RKO (cell line): ENCODE data around the gene RCBTB2.
"Not testable (repeated sequence)": the region's sequence is repeated elsewhere in the genome, so short reads cannot be mapped to it uniquely, and the experiment has no call there.

Experiments
- DNase-seq: peaks from one replicate; pipeline ENCODE4 v3.0.0-alpha.2; 2016; ENCODE audit warnings: low spot score

Gene RCBTB2

GRCh38 chr13:48532506-48533499 is at the start of gene RCBTB2:
Gene RCBTB2 (minus strand): TSS chr13:48533080. CDS start chr13:48521939, 11,141 bp downstream.
- DNase-seq = peak; percentile 97

DNA sequence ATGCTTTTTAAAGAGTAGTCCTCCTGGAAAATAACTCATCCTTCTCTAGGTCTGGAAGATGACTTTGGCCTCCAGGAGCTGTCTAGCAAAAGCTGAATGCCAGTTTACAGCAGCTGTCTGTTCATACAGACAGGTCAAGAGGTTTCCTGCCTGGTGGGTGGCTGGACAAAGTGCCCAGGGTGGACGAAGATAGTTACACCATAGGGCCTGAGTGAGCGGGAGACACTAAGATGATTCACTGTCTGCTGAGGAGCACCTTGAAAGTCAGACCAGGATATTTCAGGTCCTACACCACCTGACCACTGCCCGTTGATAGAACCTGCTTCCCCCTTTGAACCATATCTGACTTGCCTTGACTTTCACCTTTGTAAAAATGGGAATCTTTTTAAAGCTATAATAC is 49.2 kb upstream of the RCBTB2 start:
- DNase-seq = no peak

GRCh38 chr13:48580896-48581295 is 48.0 kb upstream of the RCBTB2 start:
- no peak for DNase-seq

DNA sequence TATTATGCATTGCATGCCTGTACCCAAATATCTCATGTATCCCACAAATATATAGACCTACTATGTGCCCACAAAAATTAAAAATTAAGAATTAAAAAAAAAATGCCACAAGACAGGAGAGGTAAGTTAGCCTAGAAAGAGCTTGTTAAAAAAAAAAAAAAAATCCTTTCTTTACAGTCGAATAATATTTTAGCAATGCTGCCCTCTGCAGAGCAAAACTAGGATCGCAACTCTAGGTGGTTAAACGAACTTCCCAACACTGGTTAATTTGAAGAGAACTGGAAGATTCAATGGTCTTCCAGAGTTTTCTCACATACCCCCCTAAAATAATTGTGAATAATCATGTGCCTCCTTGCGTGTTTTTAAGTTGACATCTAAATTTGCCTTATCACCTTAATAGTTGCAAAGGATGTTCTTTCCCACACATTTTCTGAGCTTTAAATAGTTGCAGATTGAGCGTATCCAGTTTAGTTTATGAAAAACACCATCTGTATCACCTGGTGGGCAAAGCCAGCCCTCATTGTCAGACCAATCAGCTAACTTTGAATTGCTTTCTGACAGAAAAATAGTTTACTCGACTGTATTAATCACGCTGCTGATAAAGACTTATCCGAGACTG is 47.4 kb upstream of the RCBTB2 start:
- peak; percentile 64 for DNase-seq

- DNase-seq = not testable (repeated sequence)
These were observed 47.0 kb upstream of the RCBTB2 start for GRCh38 chr13:48579919-48580180.

DNA sequence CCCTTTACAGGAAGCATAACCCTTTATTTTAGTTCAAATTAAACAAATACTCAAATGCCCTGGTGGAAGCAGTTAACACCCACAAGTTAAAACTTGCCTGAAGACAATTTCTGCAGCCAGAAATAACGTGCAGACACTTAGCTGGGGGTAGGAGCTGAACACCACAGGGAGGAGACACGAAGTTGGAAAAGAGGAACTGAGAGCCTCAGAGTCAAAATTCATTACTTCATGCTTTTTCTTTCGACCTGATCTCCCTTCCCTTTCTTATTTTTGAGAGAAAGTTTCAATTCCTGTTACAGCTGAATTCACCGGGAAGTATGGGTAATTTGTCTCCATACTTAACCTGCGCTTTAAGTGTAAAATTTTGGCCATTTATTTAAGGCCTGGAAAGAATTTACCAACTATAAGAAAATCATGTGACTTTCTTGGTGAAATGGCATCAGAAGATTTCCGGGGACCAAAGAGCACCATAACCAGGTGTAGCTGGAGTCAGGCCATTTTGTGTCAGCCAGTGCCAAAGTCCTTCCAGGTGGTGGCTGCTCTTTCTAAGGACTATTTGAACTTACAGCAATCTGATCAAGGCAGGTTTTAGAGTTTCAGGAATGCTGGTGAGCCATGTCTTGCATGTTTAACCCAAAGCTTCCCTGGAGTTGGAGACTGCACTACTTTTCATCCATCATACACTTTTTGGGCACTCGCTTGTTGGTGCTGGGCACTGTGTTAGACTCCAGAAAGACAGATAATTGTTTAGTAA is 46.5 kb upstream of the RCBTB2 start:
- no peak for DNase-seq

DNA sequence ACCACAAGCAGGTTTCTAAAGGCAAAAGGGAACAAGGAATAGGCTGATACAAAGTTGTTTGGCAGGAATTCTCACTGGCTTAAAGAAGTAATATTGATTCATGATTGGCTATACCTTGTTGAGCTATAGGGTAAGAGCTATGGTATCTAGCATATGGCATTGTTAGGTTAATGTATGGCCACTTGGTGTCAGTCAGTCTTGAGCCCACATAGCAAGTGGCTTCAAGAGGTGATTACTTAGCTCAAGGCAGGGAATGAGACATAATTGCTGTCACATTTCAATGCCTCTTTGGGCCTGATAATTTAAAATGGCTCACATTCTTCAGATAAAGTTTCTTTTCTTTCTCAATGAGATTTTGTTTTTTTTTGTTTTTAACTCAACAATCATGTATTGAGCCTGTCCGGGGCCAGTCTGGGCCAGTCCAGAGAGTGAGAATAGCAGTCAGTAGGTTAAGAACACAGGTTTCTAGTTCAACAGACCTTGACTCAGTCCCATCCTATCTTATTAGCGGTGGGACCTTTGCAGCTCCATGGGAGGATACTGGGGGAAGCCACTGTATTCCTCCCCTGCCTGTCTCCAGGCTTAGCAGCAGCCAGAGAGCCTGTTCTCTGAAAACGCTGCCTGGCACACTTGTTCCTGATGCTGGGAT is 45.8 kb upstream of the RCBTB2 start:
- DNase-seq = no peak

DNA sequence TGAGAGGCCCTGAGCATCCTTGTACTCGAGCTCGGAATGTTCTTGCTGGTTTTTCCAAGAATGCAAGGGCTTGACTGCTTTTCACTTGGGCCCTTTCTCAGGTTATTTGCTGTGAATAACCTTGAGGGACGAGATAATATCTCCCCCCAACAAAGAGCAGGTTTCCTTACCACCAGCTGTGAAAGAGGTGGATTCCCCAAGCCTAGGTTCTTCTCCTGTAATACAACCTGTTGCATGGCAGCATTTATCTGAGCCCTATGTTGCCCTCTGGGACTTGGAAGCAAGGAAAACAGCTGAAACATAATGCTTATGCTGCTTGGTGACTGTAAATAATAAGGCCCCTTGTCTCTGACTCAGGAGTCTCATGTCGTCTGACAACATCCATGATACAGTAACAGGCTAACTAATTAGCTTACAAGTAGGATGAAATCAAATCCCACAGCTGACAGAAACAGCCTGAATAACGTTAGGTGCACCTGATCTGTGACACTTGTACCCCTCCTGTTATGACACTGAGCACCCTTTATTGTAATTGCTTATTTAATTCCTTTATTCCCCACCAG is 43.6 kb upstream of the RCBTB2 start:
- no peak for DNase-seq

GRCh38 chr13:48575031-48575430 is 42.2 kb upstream of the RCBTB2 start:
- no peak for DNase-seq

DNA sequence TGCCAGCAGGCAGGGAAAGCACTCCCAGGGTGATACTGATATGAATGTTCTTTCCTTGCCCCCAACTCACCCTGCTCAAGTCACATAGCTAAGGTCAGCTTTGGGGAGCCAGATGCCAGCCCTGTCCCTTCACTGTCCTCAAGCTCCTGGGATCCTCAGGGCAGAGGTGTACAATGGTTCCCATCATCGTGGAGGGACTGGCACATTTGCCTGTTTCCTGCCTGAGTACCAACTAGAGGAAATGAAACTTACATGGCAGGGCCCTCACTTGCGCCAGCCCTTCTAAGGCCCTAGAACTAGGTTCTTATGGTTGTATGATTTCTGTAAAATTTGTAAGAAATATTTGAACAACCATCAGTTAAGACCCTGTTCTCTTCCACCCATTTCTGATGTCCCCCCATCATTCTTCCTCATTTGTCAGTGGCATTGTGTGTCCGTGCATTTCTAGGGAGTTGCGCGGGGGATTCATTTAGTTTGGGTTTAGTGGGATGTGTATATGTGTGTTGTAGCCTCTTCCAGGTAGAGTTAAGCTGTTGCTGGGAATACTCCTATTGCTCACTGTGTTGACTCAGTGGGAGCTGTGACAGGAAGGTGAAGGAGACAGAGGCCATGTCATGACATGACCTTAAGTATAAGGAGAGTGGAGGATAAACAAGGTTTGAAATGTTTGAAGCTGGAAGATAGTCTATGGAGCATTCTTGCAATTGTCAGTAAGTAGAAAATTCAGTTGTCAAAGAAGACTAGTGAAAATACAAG is 41.3 kb upstream of the RCBTB2 start:
- no peak for DNase-seq

DNA sequence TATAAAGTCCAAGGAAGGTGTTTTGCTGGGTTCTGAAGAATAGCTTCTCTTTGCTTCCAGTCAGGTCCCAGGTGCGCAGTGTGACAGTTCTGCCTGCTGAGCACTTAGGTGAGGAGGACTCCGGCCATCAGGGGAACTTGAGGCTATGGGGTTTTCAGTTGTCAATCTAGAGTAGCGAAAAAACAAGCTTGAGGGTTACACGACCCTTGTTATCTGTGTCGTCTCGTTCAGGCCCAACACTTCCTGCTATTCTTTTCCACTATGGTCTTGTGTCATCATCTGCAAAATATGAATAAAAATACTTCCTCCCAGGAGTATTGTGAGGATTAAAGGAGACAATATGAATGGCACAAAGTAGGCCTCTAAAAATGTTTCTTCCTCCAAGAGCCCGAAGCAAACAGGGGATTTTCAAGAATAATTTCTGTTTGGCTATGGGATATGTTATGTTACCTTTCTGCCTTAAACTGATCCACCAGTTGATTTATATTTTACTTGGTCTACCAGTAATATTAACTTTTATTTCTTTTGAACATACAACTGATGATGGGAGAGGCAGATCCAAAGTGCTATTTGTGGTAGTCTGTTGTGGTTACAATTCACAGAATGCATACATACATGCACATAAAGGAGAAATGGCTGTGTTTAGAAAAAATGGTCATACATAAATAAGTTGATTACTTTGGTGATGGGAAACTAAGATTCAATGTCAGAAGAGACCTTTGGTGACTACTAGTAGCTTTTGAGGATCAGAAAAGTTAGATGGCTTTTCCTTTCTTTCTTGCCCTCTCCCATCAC is 40.5 kb upstream of the RCBTB2 start:
- no peak for DNase-seq

GRCh38 chr13:48571126-48571913 is 38.4 kb upstream of the RCBTB2 start:
- DNase-seq = no peak

- DNase-seq = no peak
These were observed 37.4 kb upstream of the RCBTB2 start for GRCh38 chr13:48570216-48570828.

DNA sequence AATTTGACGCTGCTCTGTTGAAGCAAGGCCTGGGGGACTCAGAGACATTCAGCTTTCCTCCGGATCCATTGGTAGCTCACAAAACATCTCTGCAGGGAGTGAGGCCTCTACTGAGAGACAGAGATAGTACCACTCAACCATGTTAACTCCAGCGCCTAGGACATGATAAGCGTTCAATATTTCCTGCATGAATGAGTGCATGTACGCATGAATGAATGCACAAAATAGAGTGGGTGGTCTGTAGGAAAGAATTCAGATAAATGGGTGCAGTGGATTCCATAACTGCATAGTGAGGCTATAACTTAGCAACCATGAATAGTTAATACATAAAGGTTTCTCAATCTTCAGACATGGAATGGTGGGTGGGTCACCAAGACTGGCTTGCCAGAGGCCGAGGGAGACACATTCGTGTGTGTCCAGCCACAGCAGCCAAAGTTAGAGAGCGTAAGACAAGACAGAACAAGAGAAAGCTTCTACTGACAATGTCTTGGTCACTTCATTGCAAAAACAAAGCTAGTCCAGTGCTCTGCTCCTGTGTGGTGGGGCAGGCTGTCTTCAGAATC is 36.3 kb upstream of the RCBTB2 start:
- DNase-seq = no peak

GRCh38 chr13:48568370-48569103 is 35.7 kb upstream of the RCBTB2 start:
- DNase-seq = no peak

DNA sequence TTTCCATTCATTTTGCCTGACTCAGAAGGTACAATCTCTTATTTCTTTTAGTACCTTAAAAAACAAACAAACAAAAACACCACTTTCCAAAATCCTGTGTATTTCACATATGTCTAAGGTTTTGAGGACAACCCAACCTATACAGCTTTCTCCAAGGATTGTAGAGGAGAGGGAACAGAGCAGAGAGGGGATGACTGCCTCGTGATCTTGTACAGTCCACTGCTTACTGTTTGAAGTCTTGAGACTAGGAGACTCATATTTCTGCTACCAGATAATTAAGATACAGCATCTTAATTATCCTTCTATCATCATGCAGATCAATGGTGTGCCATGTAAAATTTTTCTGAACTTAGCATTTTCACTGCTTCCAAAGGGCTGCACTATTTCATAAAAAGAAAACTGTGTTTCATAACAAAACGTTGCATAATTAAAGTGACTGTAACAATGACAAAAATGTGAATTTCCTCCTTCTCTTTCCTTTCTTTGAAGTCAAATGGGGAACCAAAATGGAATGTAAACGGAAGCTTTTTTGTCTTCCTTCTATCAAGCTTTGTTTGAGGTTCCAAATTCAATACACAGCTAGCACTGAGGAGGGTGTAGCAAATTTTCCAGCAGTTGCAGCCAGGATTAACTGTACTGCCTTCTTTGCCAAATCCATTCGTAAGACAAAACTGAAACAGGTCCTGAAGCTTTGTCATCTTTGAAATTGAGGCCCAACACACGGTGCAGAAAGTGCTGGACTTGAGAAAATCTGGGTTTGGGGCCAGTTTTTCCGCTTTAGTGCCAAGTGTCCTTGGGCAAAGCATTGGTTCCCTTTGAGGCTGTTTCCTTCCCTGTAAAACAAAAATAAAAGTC is 34.9 kb upstream of the RCBTB2 start:
- DNase-seq = no peak

DNA sequence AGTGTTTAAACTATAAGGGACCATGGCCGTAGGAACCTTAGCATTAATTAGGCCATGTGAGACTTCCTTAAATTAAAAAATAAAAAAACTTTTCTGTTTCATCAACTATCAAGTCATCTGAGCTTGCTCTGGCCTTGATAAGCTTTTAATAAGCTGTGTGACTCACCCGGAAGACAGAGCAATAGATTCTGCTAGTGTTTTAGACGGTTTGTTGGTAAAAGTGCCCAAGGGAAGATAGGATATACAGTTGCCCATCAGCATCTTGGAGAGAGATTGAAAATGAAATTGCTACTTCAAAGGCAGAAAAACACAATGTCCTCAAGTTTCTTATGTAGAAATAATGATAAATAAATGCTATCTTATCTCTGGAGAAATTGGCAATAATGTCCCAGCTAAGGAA is 31.2 kb upstream of the RCBTB2 start:
- DNase-seq = no peak
